Adipocyte (in vitro differentiated cells): ENCODE results near the gene GRM7.

Source experiments
- DNase-seq: peaks from one replicate; pipeline ENCODE4 v3.0.0-alpha.2; 2015; ENCODE audit warnings: low read depth
- H3K27me3 ChIP-seq: replicated peaks from 2 replicates; pipeline ENCODE4 v1.7.0; 2013; ENCODE audit warnings: mild to moderate bottlenecking, low read length, moderate library complexity; ENCODE audit not compliant: control insufficient read depth, insufficient read depth
- H3K36me3 ChIP-seq: 2 replicates; pipeline ENCODE4 v1.7.0; 2013; ENCODE audit warnings: low read length, mild to moderate bottlenecking, moderate library complexity; ENCODE audit not compliant: control insufficient read depth, insufficient read depth, severe bottlenecking
- H3K4me1 ChIP-seq: 2 replicates; pipeline ENCODE4 v1.7.0; 2013; ENCODE audit warnings: mild to moderate bottlenecking, low read length, moderate library complexity; ENCODE audit not compliant: control insufficient read depth, insufficient read depth
- H3K4me3 ChIP-seq: 2 replicates; pipeline ENCODE4 v1.7.0; 2013; ENCODE audit warnings: mild to moderate bottlenecking, low read length, moderate library complexity
- H3K9ac ChIP-seq: 2 replicates; pipeline ENCODE4 v1.7.0; 2013; ENCODE audit warnings: mild to moderate bottlenecking, low read length, moderate library complexity
- H3K9me3 ChIP-seq: 2 replicates; pipeline ENCODE4 v1.7.0; 2013; ENCODE audit warnings: mild to moderate bottlenecking, low read length, moderate library complexity; ENCODE audit not compliant: control insufficient read depth

Gene GRM7

DNA sequence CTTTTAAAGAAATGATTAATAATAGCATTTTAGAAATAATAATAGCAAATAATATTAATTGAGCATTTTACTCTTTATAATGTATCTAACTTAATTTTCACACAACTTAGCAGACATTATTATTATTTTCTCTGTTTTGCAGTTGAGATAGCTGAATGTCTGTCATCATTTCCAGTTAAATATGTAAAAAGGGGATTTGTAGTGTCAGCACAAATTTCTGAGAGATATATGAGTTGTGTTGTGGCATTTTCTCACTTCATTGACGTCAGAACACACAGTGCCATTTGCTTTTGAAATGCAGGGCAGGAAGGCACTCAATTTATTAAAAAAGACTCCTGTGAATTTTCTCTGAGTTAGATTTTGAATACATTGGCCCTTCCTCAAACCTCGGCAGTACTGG is 111.0 kb downstream of the GRM7 start:
- H3K36me3 ChIP-seq, result no peaks in the 10 kb centered on the region
- DNase-seq, result no peak
- H3K4me1 ChIP-seq, result no peaks in the 10 kb centered on the region
- H3K9ac ChIP-seq, result no peak overlapping the region
- H3K9me3 ChIP-seq, result no peaks in the 10 kb centered on the region
- no peaks in the 10 kb centered on the region for H3K27me3 ChIP-seq
- no peak overlapping the region for H3K4me3 ChIP-seq

GRCh38 chr3:6985848-6986247 is 124.9 kb downstream of the GRM7 start:
- no peak overlapping the region for H3K9ac ChIP-seq
- H3K4me1 ChIP-seq, result no peaks in the 10 kb centered on the region
- DNase-seq, result no peak

DNA sequence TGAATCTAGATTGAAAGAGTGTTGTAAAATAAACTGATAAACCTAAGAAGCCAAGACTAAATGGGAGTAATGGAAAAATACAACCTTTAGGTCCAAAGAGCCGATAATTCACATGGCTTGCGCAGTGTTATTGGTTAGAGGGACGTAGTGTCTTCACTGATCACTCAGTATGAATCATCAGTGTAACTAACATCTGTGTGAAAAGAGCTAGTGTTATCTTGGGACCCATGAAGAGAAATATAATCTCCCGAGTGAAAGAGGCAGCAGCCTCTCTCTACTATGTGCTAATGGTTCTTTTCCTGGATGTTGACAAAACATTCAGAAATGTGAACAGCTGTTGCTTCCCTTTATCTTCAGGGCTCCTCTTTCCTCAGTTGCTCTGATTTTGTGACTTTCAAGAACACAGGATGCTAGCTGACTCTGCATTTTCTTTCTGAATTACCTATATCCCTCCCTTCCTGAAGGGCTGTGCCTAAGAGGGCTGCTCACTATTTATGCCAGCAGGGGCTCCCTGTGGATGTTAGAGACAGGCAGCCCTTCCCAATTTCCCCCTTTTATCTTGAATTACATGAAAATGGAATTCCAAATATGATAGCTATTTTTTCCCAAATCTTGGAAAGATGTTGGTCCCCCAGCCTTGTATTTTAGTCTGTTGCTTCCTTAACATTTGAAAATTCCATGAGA is 128.8 kb downstream of the GRM7 start:
- DNase-seq, result no peak
- H3K27me3 ChIP-seq, result no peaks in the 10 kb centered on the region
- no peaks in the 10 kb centered on the region for H3K4me1 ChIP-seq
- H3K36me3 ChIP-seq, result no peaks in the 10 kb centered on the region
- no peaks in the 10 kb centered on the region for H3K9me3 ChIP-seq
- H3K4me3 ChIP-seq, result no peak overlapping the region
- no peak overlapping the region for H3K9ac ChIP-seq

More at GRCh38 chr3:6985848-6986247, 124.9 kb downstream of the GRM7 start:
- Histone ChIP-seq H3K27me3 (no peaks in the 10 kb centered on the region), H3K36me3 (no peaks in the 10 kb centered on the region), H3K9me3 (no peaks in the 10 kb centered on the region), H3K4me3 (no peak overlapping the region)

DNA sequence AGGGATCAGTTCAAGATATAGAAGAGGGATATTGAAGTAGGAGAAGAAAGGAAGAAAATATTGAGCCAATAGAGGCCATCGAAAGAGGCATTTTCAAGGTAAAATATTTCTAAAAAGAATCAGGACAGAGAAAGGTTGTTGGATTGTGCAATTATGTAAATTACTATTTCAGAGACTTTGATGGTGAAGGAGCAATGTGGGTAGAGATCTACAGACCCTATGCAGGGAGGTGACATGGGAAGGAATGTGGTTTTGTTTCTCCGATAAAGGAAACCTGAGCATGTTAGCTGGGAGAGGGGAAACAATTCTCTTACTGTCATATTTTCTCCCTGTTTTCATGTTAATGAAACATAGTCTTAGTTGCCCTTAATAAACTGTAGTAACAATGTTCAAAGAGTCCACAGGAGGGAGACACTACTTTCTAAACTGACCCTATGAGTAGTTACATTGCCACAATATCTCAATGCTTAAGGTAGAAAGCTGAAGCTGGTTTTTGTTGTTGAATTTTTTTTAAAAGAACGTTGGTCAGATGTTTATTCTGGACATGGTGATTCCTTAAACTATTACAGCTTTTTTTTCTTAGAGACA is 133.3 kb downstream of the GRM7 start:
- no peak for DNase-seq
- Histone ChIP-seq H3K27me3 (no peaks in the 10 kb centered on the region), H3K36me3 (no peaks in the 10 kb centered on the region), H3K9me3 (no peaks in the 10 kb centered on the region), H3K9ac (no peak overlapping the region), H3K4me1 (no peaks in the 10 kb centered on the region), H3K4me3 (no peak overlapping the region)

- H3K9me3 ChIP-seq, result peaks cover 3% of the 10 kb centered on the region
- no peaks in the 10 kb centered on the region for H3K27me3 ChIP-seq
- no peaks in the 10 kb centered on the region for H3K4me1 ChIP-seq
- DNase-seq, result no peak
- H3K9ac ChIP-seq, result no peak overlapping the region
- no peaks in the 10 kb centered on the region for H3K36me3 ChIP-seq
- H3K4me3 ChIP-seq, result no peak overlapping the region
Measured at GRCh38 chr3:7000501-7000900, 139.6 kb downstream of the GRM7 start.

- H3K36me3 ChIP-seq, result no peaks in the 10 kb centered on the region
- H3K4me1 ChIP-seq, result no peaks in the 10 kb centered on the region
- H3K9me3 ChIP-seq, result peaks cover 3% of the 10 kb centered on the region
- no peaks in the 10 kb centered on the region for H3K27me3 ChIP-seq
- no peak overlapping the region for H3K4me3 ChIP-seq
- H3K9ac ChIP-seq, result no peak overlapping the region
- DNase-seq, result no peak
Measured at GRCh38 chr3:7001370-7001769, 140.5 kb downstream of the GRM7 start.

GRCh38 chr3:7015683-7016440 is 154.9 kb downstream of the GRM7 start:
- no peaks in the 10 kb centered on the region for H3K4me1 ChIP-seq
- no peaks in the 10 kb centered on the region for H3K27me3 ChIP-seq
- peaks cover 7% of the 10 kb centered on the region for H3K9me3 ChIP-seq
- H3K9ac ChIP-seq, result no peak overlapping the region
- no peak overlapping the region for H3K4me3 ChIP-seq
- H3K36me3 ChIP-seq, result no peaks in the 10 kb centered on the region
- no peak for DNase-seq

DNA sequence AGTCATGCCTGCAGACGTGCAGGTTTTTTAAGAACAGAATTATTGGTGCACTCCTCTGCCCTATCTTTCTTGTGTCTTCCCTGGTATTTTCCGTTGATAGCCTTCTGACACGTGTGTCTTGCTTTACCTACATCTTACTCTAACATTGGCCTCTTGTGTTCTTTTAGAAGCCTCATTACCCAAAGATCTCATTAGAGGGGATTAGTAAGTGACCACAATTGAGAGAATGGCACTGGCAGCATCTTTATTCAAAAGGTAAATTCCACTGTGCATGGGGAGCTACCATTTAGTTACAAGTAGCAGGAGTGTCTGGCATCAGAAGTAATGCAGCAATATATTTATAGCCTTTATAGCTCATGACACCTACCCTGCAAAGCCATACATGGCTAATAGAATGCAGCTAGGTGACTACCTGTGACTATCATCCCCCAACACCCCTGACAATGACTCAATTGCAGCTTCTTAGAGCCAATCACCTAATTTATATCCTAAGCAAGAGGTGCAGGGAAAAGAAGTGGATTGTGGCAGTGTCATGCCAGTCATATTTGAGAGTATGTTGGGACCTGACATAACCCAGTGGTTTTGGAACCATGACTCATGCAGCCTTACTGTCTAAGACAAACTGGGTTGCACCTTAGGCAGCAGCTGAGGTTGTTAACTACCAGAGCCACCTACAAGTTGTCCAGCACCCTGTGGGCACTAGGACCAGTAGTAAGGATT is 164.8 kb downstream of the GRM7 start:
- Histone ChIP-seq H3K27me3 (no peaks in the 10 kb centered on the region), H3K9me3 (no peaks in the 10 kb centered on the region), H3K9ac (no peak overlapping the region), H3K4me3 (no peak overlapping the region), H3K4me1 (no peaks in the 10 kb centered on the region), H3K36me3 (no peaks in the 10 kb centered on the region)
- no peak for DNase-seq

GRCh38 chr3:7029562-7029961 is 168.6 kb downstream of the GRM7 start:
- H3K4me1 ChIP-seq, result no peaks in the 10 kb centered on the region
- no peaks in the 10 kb centered on the region for H3K36me3 ChIP-seq
- DNase-seq, result no peak
- no peak overlapping the region for H3K9ac ChIP-seq
- H3K4me3 ChIP-seq, result no peak overlapping the region
- H3K27me3 ChIP-seq, result no peaks in the 10 kb centered on the region
- peaks cover 8% of the 10 kb centered on the region for H3K9me3 ChIP-seq

DNA sequence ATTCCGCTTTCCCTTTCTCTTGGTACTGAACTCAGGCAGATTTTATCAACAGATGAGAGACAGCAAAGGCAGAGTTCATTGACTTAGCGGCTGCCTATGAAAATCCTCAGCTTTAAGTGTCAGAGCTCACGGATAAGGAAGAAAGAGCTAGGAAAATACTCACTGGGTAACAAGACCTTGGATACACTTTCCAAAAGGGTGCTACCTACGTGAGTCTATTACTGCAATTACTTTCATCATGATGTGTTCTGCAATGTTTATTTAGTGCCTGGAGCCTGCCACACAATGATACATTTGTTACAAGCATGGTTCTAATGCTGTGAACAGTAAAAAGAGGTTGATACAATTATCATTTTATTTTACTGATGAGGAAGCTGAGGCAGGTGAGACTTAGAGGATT is 177.5 kb downstream of the GRM7 start:
- DNase-seq, result no peak
- peaks cover 10% of the 10 kb centered on the region for H3K9me3 ChIP-seq
- H3K4me1 ChIP-seq, result no peaks in the 10 kb centered on the region
- no peak overlapping the region for H3K9ac ChIP-seq
- H3K27me3 ChIP-seq, result no peaks in the 10 kb centered on the region
- H3K4me3 ChIP-seq, result no peak overlapping the region
- no peaks in the 10 kb centered on the region for H3K36me3 ChIP-seq

DNA sequence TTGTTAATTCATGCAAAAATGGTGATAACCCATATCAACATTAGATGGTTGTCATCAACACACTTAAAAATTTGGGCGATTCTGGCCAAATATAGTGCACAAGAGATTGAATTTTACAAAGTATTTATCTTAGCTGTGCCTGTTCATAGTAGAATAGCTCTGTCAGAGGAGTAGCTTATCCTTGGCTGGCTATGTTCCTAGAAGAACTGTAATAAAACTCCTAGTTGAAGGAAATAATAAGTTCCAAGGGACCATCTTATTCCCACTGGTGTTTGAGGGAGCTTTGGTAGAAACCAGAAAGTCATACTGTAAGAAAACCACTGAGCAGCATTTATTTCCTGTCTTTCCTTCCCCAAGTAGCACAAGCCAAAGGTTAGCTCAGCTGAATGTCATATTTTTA is 201.8 kb downstream of the GRM7 start:
- no peak for DNase-seq
- no peaks in the 10 kb centered on the region for H3K36me3 ChIP-seq
- H3K9me3 ChIP-seq, result peaks cover 8% of the 10 kb centered on the region
- H3K4me3 ChIP-seq, result no peak overlapping the region
- H3K27me3 ChIP-seq, result no peaks in the 10 kb centered on the region
- no peaks in the 10 kb centered on the region for H3K4me1 ChIP-seq
- H3K9ac ChIP-seq, result no peak overlapping the region
